Measurements from ENCODE around the gene ALK.

Gene ALK

GRCh38 chr2:29481313-29481712 lies 440.1 kb downstream of the ALK start:
- no peak overlapping the region for H3K4me3 ChIP-seq (ENCODE audit: control insufficient read depth, low read depth, low read length)
- no peak for DNase-seq (ENCODE audit: low read depth)
- TF ChIP-seq CTCF (conservative IDR thresholded peaks at IDR 0.05; ENCODE audit: control insufficient read depth, insufficient read depth, low read depth, low read length), result no peak

GRCh38 chr2:29480426-29480825 lies 441.0 kb downstream of the ALK start:
- H3K4me3 ChIP-seq (ENCODE audit: control insufficient read depth, low read depth, low read length), result no peak overlapping the region
- no peak for DNase-seq (ENCODE audit: low read depth)
- no peak for TF ChIP-seq CTCF (conservative IDR thresholded peaks at IDR 0.05; ENCODE audit: control insufficient read depth, insufficient read depth, low read depth, low read length)

- no peak for TF ChIP-seq CTCF (conservative IDR thresholded peaks at IDR 0.05; ENCODE audit: control insufficient read depth, insufficient read depth, low read depth, low read length)
- no peak for DNase-seq (ENCODE audit: low read depth)
- no peak overlapping the region for H3K4me3 ChIP-seq (ENCODE audit: control insufficient read depth, low read depth, low read length)
Observed at GRCh38 chr2:29479401-29479800, 442.0 kb downstream of the ALK start.

- DNase-seq (ENCODE audit: low read depth), result no peak
- no peak overlapping the region for H3K4me3 ChIP-seq (ENCODE audit: control insufficient read depth, low read depth, low read length)
- TF ChIP-seq CTCF (conservative IDR thresholded peaks at IDR 0.05; ENCODE audit: control insufficient read depth, insufficient read depth, low read depth, low read length), result no peak
Observed at GRCh38 chr2:29478641-29479040, 442.7 kb downstream of the ALK start.

GRCh38 chr2:29477186-29477585 lies 444.2 kb downstream of the ALK start:
- no peak overlapping the region for H3K4me3 ChIP-seq (ENCODE audit: control insufficient read depth, low read depth, low read length)
- DNase-seq (ENCODE audit: low read depth), result no peak
- no peak for TF ChIP-seq CTCF (conservative IDR thresholded peaks at IDR 0.05; ENCODE audit: control insufficient read depth, insufficient read depth, low read depth, low read length)

GRCh38 chr2:29475499-29475898 lies 445.9 kb downstream of the ALK start:
- DNase-seq (ENCODE audit: low read depth), result no peak
- TF ChIP-seq CTCF (conservative IDR thresholded peaks at IDR 0.05; ENCODE audit: control insufficient read depth, insufficient read depth, low read depth, low read length), result no peak
- no peak overlapping the region for H3K4me3 ChIP-seq (ENCODE audit: control insufficient read depth, low read depth, low read length)

- no peak overlapping the region for H3K4me3 ChIP-seq (ENCODE audit: control insufficient read depth, low read depth, low read length)
- no peak for TF ChIP-seq CTCF (conservative IDR thresholded peaks at IDR 0.05; ENCODE audit: control insufficient read depth, insufficient read depth, low read depth, low read length)
- DNase-seq (ENCODE audit: low read depth), result no peak
Observed at GRCh38 chr2:29469961-29470360, 451.4 kb downstream of the ALK start.
